HG02970 (cell line): Measurements from ENCODE around the gene LCMT2.

Experiments used
- ATAC-seq: cut with Tn5 transposase; IDR thresholded peaks from one replicate; pipeline ENCODE4 v1.9.1; 2021; ENCODE audit warnings: mild to moderate bottlenecking, moderate library complexity, moderate number of reproducible peaks; ENCODE audit not compliant: unreplicated experiment, low FRiP score

Gene LCMT2

GRCh38 chr15:43277231-43277823 lies 53.0 kb downstream of the LCMT2 start:
- ATAC-seq: no peak

- ATAC-seq: no peak
Measured at GRCh38 chr15:43276563-43277200, 53.7 kb downstream of the LCMT2 start.

- no peak for ATAC-seq
Measured at GRCh38 chr15:43275740-43276562, 54.4 kb downstream of the LCMT2 start.

DNA sequence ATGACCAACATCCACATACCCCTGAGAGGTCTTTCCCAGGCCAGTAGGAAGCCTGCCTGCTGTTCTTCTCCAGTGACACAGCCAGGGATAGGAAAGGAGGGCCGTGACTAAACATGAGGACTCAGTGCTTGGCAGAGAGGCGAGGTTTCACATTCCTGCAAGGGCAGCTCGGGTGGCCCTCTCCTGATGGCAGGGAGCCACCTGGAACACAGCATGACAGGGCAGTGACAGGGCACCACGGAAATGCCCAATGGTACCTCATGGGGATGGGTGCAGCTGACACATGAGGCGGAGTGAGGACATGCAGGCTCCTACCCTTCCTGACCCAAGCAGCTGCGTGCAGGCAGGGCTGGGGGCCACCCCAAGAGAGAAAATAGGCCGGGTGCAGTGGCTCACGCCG lies 56.2 kb downstream of the LCMT2 start:
- no peak for ATAC-seq
